22Rv1 (cell line): ENCODE measurements around the gene TXNRD3.

Experiments
- CTCF ChIP-seq: fragments of 450-650 bp; IDR thresholded peaks from 2 replicates; pipeline ENCODE4 v1.5.1; 2017; ENCODE audit warnings: mild to moderate bottlenecking
- ZFX ChIP-seq: fragments of 450-650 bp; IDR thresholded peaks from 2 replicates; pipeline ENCODE4 v1.6.1; 2017; ENCODE audit warnings: antibody characterized with exemption, borderline replicate concordance

GRCh38 chr3:126664591-126665214 is 9.8 kb upstream of the TXNRD3 start:
- TF ChIP-seq CTCF (peak; percentile 20; the same call in 1 of the 2 replicates), ZFX (no peak)
